Neural cell (in vitro differentiated cells): ENCODE results near the gene TTC21A. TPM values are rescaled to one million over a fixed set of nuclear protein-coding genes. Genes with fewer than 3 reads are reported as not detected.

Source experiments
- H2AFZ ChIP-seq: fragments of 200-600, 300-800 bp; sonication (generic), shearing (Covaris generic); 2 replicates; pipeline ENCODE4 v1.6.0; 2014; ENCODE audit warnings: low read depth, mild to moderate bottlenecking, antibody characterized with exemption, low read length, moderate library complexity
- H3F3A ChIP-seq: fragments of 200-600 bp; shearing (Covaris generic); 2 replicates; pipeline ENCODE4 v1.6.1; 2016; ENCODE audit warnings: mild to moderate bottlenecking, moderate library complexity, mixed read lengths, antibody characterized with exemption, low read length; ENCODE audit not compliant: insufficient read depth, poor library complexity, severe bottlenecking
- H3K27ac ChIP-seq: fragments of 200-600, 300-800 bp; sonication (generic), shearing (Covaris generic); 2 replicates; pipeline ENCODE4 v1.5.1; 2014; ENCODE audit warnings: mild to moderate bottlenecking, low read length, moderate library complexity
- H3K27me3 ChIP-seq: fragments of 300-800, 200-600 bp; sonication (generic), shearing (Covaris generic); 2 replicates; pipeline ENCODE4 v1.6.0; 2014; ENCODE audit warnings: mild to moderate bottlenecking, low read depth, low read length, moderate library complexity; ENCODE audit not compliant: insufficient read depth
- H3K36me3 ChIP-seq: fragments of 300-800, 200-600 bp; sonication (generic), shearing (Covaris generic); 2 replicates; pipeline ENCODE4 v1.5.1; 2014; ENCODE audit warnings: mild to moderate bottlenecking, antibody characterized with exemption, low read length, moderate library complexity; ENCODE audit not compliant: insufficient read depth
- H3K4me2 ChIP-seq: fragments of 300-800, 200-600 bp; sonication (generic), shearing (Covaris generic); 2 replicates; pipeline ENCODE4 v1.6.0; 2014; ENCODE audit warnings: mild to moderate bottlenecking, low read length
- H3K4me3 ChIP-seq: fragments of 300-800, 200-600 bp; sonication (generic), shearing (Covaris generic); 2 replicates; pipeline ENCODE4 v1.5.1; 2014; ENCODE audit warnings: mild to moderate bottlenecking, low read length, moderate library complexity
- H3K79me2 ChIP-seq: fragments of 200-600 bp; shearing (Covaris generic); replicated peaks from 2 replicates; pipeline ENCODE4 v1.6.0; 2014; ENCODE audit warnings: mild to moderate bottlenecking, low read length, moderate library complexity; ENCODE audit not compliant: insufficient read depth
- H3K9ac ChIP-seq: fragments of 300-800, 200-600 bp; sonication (generic), shearing (Covaris generic); 2 replicates; pipeline ENCODE4 v1.6.1; 2016; ENCODE audit warnings: mild to moderate bottlenecking, low read length, mixed read lengths
- H3K9me2 ChIP-seq: fragments of 200-600 bp; shearing (Covaris generic); 2 replicates; pipeline ENCODE4 v1.6.1; 2016; ENCODE audit warnings: mild to moderate bottlenecking, low read length, mixed read lengths; ENCODE audit not compliant: insufficient read depth
- H3K9me3 ChIP-seq: fragments of 200-600, 300-800 bp; sonication (generic), shearing (Covaris generic); 2 replicates; pipeline ENCODE4 v1.6.1; 2016; ENCODE audit warnings: mild to moderate bottlenecking, mixed run types, low read length, moderate library complexity, mixed read lengths
- H4K20me1 ChIP-seq: fragments of 200-600 bp; shearing (Covaris generic); 2 replicates; pipeline ENCODE4 v1.6.1; 2016; ENCODE audit warnings: mild to moderate bottlenecking, mixed run types; ENCODE audit not compliant: insufficient read depth
- EP300 ChIP-seq: fragments of 450-650 bp; conservative IDR thresholded peaks from 2 replicates; pipeline ENCODE4 v1.6.1; 2014; ENCODE audit warnings: antibody characterized with exemption, mild to moderate bottlenecking, moderate library complexity; ENCODE audit not compliant: poor library complexity, severe bottlenecking
- EZH2 ChIP-seq: fragments of 200-600, 300-800 bp; shearing (Covaris generic), sonication (generic); IDR thresholded peaks from 2 replicates; pipeline ENCODE4 v1.6.1; 2014; ENCODE audit warnings: antibody characterized with exemption, low read length, borderline replicate concordance, mild to moderate bottlenecking; ENCODE audit not compliant: insufficient read depth, poor library complexity, severe bottlenecking
- MXI1 ChIP-seq: fragments of 450-650 bp; conservative IDR thresholded peaks from 2 replicates; pipeline ENCODE4 v1.6.1; 2014; ENCODE audit warnings: antibody characterized with exemption, mild to moderate bottlenecking; ENCODE audit not compliant: poor library complexity, severe bottlenecking
- POLR2AphosphoS5 ChIP-seq: IDR thresholded peaks from 2 replicates; pipeline ENCODE4 v1.6.1; 2012
- RAD21 ChIP-seq: fragments of 450-650 bp; conservative IDR thresholded peaks from 2 replicates; pipeline ENCODE4 v1.6.1; 2014; ENCODE audit warnings: antibody characterized with exemption, mild to moderate bottlenecking, moderate library complexity
- SMC3 ChIP-seq: fragments of 450-650 bp; conservative IDR thresholded peaks from 2 replicates; pipeline ENCODE4 v1.6.1; 2014; ENCODE audit warnings: antibody characterized with exemption, mild to moderate bottlenecking, moderate library complexity; ENCODE audit not compliant: poor library complexity
- TAF1 ChIP-seq: IDR thresholded peaks from 2 replicates; pipeline ENCODE4 v1.6.1; 2012; ENCODE audit warnings: low read depth
- polyA plus RNA-seq: library from polyadenylated mRNA; depleted of rRNA; stranded (reverse); fragments of >200 nt; gene quantifications from 2 replicates; pipeline ENCODE4 v1.2.3, GENCODE V29; 2014
- TF ChIP-seq, protein P1 (sequence below): fragments of 450-650 bp; IDR thresholded peaks from 2 replicates; pipeline ENCODE4 v1.5.1; 2014; ENCODE audit warnings: antibody characterized with exemption, mild to moderate bottlenecking, moderate library complexity; ENCODE audit not compliant: poor library complexity, severe bottlenecking
- TF ChIP-seq, protein P2 (sequence below): IDR thresholded peaks from 2 replicates; pipeline ENCODE4 v1.6.1; 2012; ENCODE audit warnings: borderline replicate concordance

The TTC21A gene
- polyA plus RNA-seq, 1 donor from 2014 or later, result 6.2 TPM

DNA sequence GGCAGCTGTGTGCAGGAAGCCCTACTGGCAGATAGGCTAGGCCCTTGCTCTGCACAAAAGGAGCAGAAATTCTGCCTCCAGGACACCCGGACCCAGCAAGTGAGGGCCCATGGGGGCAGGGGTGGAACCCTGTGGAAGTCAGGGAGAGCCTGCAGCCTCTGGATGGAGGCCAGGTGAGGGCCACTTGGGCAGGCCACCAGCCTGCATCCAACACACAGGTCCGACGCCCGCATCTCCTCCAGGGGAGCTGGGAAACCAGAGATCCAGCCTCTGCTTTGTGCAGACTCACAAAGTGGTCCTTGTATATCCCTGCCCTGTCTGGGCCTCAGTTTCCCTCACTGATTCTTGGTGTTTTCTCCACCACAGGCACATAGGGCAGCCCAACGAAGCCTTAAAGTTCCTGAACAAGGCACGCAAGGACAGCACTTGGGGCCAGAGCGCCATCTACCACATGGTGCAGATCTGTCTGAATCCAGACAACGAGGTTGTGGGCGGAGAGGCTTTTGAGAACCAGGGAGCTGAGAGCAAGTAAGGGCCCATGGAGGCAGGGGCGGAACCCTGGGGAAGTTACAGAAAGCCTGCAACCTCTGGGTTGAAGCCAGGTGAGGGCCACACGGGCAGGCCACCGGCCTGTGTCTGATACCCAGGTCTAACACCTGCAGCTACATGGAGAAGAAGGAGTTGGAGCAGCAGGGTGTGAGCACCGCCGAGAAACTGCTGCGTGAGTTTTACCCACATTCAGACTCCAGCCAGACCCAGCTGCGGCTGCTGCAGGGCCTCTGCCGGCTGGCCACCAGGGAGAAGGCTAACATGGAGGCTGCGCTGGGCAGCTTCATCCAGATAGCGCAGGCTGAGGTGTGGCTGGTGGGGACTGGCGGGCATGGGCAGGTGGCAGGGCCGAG is 29.3 kb downstream of the TTC21A start:
- Histone ChIP-seq H4K20me1 (no peaks in the 10 kb centered on the region), H3K9me2 (no peaks in the 10 kb centered on the region), H3K27ac (no peak overlapping the region), H3K4me2 (no peak overlapping the region), H3F3A (no peaks in the 10 kb centered on the region), H2AFZ (no peak overlapping the region), H3K36me3 (peaks cover 7% of the 10 kb centered on the region), H3K79me2 (no peaks in the 10 kb centered on the region), H3K9ac (no peak overlapping the region), H3K9me3 (no peaks in the 10 kb centered on the region), H3K4me3 (no peak overlapping the region), H3K27me3 (no peaks in the 10 kb centered on the region)
- no peak for TF ChIP-seq TAF1
- no peak for TF ChIP-seq SMC3
- no peak for TF ChIP-seq MXI1
- no peak for TF ChIP-seq EP300
- TF ChIP-seq, protein P1, sequence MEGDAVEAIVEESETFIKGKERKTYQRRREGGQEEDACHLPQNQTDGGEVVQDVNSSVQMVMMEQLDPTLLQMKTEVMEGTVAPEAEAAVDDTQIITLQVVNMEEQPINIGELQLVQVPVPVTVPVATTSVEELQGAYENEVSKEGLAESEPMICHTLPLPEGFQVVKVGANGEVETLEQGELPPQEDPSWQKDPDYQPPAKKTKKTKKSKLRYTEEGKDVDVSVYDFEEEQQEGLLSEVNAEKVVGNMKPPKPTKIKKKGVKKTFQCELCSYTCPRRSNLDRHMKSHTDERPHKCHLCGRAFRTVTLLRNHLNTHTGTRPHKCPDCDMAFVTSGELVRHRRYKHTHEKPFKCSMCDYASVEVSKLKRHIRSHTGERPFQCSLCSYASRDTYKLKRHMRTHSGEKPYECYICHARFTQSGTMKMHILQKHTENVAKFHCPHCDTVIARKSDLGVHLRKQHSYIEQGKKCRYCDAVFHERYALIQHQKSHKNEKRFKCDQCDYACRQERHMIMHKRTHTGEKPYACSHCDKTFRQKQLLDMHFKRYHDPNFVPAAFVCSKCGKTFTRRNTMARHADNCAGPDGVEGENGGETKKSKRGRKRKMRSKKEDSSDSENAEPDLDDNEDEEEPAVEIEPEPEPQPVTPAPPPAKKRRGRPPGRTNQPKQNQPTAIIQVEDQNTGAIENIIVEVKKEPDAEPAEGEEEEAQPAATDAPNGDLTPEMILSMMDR, result no peak
- TF ChIP-seq POLR2AphosphoS5, result no peak
- TF ChIP-seq, protein P2, sequence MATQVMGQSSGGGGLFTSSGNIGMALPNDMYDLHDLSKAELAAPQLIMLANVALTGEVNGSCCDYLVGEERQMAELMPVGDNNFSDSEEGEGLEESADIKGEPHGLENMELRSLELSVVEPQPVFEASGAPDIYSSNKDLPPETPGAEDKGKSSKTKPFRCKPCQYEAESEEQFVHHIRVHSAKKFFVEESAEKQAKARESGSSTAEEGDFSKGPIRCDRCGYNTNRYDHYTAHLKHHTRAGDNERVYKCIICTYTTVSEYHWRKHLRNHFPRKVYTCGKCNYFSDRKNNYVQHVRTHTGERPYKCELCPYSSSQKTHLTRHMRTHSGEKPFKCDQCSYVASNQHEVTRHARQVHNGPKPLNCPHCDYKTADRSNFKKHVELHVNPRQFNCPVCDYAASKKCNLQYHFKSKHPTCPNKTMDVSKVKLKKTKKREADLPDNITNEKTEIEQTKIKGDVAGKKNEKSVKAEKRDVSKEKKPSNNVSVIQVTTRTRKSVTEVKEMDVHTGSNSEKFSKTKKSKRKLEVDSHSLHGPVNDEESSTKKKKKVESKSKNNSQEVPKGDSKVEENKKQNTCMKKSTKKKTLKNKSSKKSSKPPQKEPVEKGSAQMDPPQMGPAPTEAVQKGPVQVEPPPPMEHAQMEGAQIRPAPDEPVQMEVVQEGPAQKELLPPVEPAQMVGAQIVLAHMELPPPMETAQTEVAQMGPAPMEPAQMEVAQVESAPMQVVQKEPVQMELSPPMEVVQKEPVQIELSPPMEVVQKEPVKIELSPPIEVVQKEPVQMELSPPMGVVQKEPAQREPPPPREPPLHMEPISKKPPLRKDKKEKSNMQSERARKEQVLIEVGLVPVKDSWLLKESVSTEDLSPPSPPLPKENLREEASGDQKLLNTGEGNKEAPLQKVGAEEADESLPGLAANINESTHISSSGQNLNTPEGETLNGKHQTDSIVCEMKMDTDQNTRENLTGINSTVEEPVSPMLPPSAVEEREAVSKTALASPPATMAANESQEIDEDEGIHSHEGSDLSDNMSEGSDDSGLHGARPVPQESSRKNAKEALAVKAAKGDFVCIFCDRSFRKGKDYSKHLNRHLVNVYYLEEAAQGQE, result no peak
- no peak for TF ChIP-seq EZH2

DNA sequence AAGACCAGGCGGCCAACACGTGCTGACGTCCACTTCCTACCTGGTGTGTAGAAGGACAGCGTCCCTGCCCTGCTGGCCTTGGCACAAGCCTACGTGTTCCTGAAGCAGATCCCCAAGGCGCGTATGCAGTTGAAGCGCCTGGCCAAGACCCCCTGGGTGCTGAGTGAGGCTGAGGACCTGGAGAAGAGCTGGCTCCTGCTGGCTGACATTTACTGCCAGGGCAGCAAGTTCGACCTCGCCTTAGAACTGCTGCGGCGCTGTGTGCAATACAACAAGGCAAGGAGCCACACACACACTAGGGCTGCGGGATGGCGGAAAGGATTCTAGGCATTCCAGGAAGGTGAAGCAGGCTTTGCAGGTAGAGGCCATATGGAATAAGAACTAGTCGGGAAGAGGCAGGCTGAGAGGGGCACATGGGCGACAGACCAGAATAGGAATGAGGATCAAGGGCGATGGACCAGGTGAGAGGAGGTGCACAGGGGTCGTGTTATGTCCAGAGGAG is 30.0 kb downstream of the TTC21A start:
- H3F3A ChIP-seq, result no peaks in the 10 kb centered on the region
- no peak overlapping the region for H3K9ac ChIP-seq
- H3K36me3 ChIP-seq, result peaks cover 7% of the 10 kb centered on the region
- H3K27me3 ChIP-seq, result no peaks in the 10 kb centered on the region
- H3K79me2 ChIP-seq, result no peaks in the 10 kb centered on the region
- TF ChIP-seq EP300, result no peak
- TF ChIP-seq EZH2, result no peak
- no peak for TF ChIP-seq TAF1
- TF ChIP-seq RAD21, result no peak
- TF ChIP-seq, protein P2, result no peak
- TF ChIP-seq POLR2AphosphoS5, result no peak
- no peak for TF ChIP-seq MXI1
- TF ChIP-seq, protein P1, result no peak
- no peak for TF ChIP-seq SMC3
- no peaks in the 10 kb centered on the region for H3K9me2 ChIP-seq
- H3K4me2 ChIP-seq, result no peak overlapping the region
- no peaks in the 10 kb centered on the region for H4K20me1 ChIP-seq
- no peak overlapping the region for H3K4me3 ChIP-seq
- H3K27ac ChIP-seq, result no peak overlapping the region
- no peaks in the 10 kb centered on the region for H3K9me3 ChIP-seq
- H2AFZ ChIP-seq, result no peak overlapping the region
